Measurements from ENCODE around the gene POLD1.

DNA sequence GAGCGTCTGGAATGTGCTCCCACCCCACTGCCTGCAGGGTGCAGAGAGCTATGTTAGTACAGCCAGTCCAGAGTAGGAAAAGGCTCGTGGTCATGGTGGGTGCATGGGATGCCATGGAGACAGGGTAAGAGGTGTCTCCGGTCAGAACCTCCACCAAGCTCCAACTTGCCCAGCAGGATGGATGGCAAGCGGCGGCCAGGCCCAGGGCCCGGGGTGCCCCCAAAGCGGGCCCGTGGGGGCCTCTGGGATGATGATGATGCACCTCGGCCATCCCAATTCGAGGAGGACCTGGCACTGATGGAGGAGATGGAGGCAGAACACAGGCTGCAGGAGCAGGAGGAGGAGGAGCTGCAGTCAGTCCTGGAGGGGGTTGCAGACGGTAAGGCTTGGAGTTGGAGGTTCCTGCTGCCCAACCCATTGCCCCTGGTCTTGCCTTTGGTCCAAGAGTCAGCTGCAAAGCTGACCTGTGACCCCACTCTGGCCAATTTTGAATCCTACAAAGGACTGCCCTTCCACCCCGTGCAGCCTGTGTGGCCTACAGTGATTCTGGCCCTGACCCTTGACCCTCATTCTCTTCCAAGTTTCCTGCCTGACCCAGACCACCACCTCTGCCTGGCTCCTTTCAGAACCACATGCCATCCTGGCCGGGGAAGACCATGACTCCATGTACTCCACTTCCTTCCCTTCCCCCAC, 14.7 kb downstream of the POLD1 start:
- TF ChIP-seq, protein P1, sequence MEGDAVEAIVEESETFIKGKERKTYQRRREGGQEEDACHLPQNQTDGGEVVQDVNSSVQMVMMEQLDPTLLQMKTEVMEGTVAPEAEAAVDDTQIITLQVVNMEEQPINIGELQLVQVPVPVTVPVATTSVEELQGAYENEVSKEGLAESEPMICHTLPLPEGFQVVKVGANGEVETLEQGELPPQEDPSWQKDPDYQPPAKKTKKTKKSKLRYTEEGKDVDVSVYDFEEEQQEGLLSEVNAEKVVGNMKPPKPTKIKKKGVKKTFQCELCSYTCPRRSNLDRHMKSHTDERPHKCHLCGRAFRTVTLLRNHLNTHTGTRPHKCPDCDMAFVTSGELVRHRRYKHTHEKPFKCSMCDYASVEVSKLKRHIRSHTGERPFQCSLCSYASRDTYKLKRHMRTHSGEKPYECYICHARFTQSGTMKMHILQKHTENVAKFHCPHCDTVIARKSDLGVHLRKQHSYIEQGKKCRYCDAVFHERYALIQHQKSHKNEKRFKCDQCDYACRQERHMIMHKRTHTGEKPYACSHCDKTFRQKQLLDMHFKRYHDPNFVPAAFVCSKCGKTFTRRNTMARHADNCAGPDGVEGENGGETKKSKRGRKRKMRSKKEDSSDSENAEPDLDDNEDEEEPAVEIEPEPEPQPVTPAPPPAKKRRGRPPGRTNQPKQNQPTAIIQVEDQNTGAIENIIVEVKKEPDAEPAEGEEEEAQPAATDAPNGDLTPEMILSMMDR (conservative IDR thresholded peaks at IDR 0.05 in 1 of 2, IDR thresholded peaks at IDR 0.05 in 1 of 2; ENCODE audit: extremely low read depth in 1 of 2, insufficient read depth in 1 of 2, low read depth in 1 of 2, low read length in 2 of 2) = no peak
- TF ChIP-seq EZH2 (IDR thresholded peaks at IDR 0.05; ENCODE audit: borderline replicate concordance, low read length) = no peak

All from mammary epithelial cell (primary cell).